ENCODE measurements around the gene CBX3. TPM values are rescaled to one million over a fixed set of nuclear protein-coding genes. Genes with fewer than 3 reads are reported as not detected.
"Not testable (repeated sequence)": the region's sequence is repeated elsewhere in the genome, so short reads cannot be mapped to it uniquely, and the experiment has no call there.

CBX3 gene
- total RNA-seq, 2 donors from 2014 or later = 37.9 to 43.3 TPM

GRCh38 chr7:26162431-26162830 lies 39.1 kb upstream of the CBX3 start:
- Histone ChIP-seq H3K27ac (no peak overlapping the region), H3K4me1 (no peaks in the 10 kb centered on the region), H3K36me3 (no peaks in the 10 kb centered on the region), H3K4me3 (no peak overlapping the region), H3K27me3 (no peaks in the 10 kb centered on the region), H3K9me3 (no peaks in the 10 kb centered on the region)
- DNase-seq (ENCODE audit: low spot score) = no peak
- TF ChIP-seq CTCF (IDR thresholded peaks at IDR 0.05) = no peak

- not testable (repeated sequence) for H3K4me1 ChIP-seq; H3K27me3 ChIP-seq; H3K27ac ChIP-seq; H3K36me3 ChIP-seq; H3K9me3 ChIP-seq; DNase-seq (ENCODE audit: low spot score); H3K4me3 ChIP-seq
Measured at GRCh38 chr7:26163804-26164203, 37.7 kb upstream of the CBX3 start.

GRCh38 chr7:26165950-26166683 lies 35.4 kb upstream of the CBX3 start:
- H3K36me3 ChIP-seq = peaks cover 7% of the 10 kb centered on the region

GRCh38 chr7:26166684-26167266 lies 34.8 kb upstream of the CBX3 start:
- Histone ChIP-seq H3K9me3 (no peaks in the 10 kb centered on the region), H3K36me3 (peaks cover 7% of the 10 kb centered on the region), H3K27ac (no peak overlapping the region), H3K4me1 (no peaks in the 10 kb centered on the region), H3K4me3 (no peak overlapping the region), H3K27me3 (no peaks in the 10 kb centered on the region)
- no peak for TF ChIP-seq CTCF (IDR thresholded peaks at IDR 0.05)
- no peak for DNase-seq (ENCODE audit: low spot score)

More at GRCh38 chr7:26165950-26166683, 35.4 kb upstream of the CBX3 start:
- Histone ChIP-seq H3K27me3 (no peaks in the 10 kb centered on the region), H3K4me3 (no peak overlapping the region), H3K9me3 (no peaks in the 10 kb centered on the region), H3K4me1 (no peaks in the 10 kb centered on the region), H3K27ac (no peak overlapping the region)
- no peak for DNase-seq (ENCODE audit: low spot score)
- no peak for TF ChIP-seq CTCF (IDR thresholded peaks at IDR 0.05)

- Histone ChIP-seq H3K4me1 (no peaks in the 10 kb centered on the region), H3K36me3 (peaks cover 7% of the 10 kb centered on the region), H3K4me3 (no peak overlapping the region), H3K9me3 (no peaks in the 10 kb centered on the region), H3K27me3 (no peaks in the 10 kb centered on the region), H3K27ac (no peak overlapping the region)
- TF ChIP-seq CTCF (IDR thresholded peaks at IDR 0.05) = no peak
- no peak for DNase-seq (ENCODE audit: low spot score)
Measured at GRCh38 chr7:26167303-26167934, 34.1 kb upstream of the CBX3 start.

- Histone ChIP-seq H3K4me3 (no peak overlapping the region), H3K9me3 (no peaks in the 10 kb centered on the region), H3K27me3 (no peaks in the 10 kb centered on the region), H3K4me1 (no peaks in the 10 kb centered on the region), H3K27ac (no peak overlapping the region), H3K36me3 (peaks cover 7% of the 10 kb centered on the region)
- TF ChIP-seq CTCF (IDR thresholded peaks at IDR 0.05) = no peak
- DNase-seq (ENCODE audit: low spot score) = no peak
Measured at GRCh38 chr7:26168458-26169023, 33.0 kb upstream of the CBX3 start.

All from right atrium auricular region (tissue), 2 donors.